ENCODE data around the gene ORC3. TPM values are rescaled to one million over a fixed set of nuclear protein-coding genes. Genes with fewer than 3 reads are reported as not detected.

ORC3 gene
- total RNA-seq, 1 donor from 2014 or later, result 16.7 TPM

DNA sequence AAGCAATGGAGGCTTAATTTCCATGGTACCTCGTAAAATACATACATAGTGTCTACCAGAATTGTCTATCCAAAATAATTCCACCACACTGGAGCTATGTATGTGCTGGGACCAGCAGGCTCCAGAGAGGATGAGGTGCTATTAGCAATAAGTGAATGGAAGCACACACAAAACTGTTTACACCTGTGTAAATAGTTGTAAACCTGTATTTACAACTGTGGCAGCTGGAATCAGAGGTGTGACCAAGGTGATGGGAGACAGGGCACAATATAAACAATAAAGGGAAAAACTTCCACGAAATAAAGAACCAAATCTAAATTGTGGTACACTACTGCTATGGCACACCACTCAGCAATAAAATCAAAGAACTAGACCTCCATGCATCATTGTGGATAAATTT is 14.5 kb upstream of the ORC3 start:
- peaks cover 75% of the 10 kb centered on the region for H3K4me1 Mint-ChIP-seq (ENCODE audit: low read depth)
- no peak overlapping the region for H3K27ac Mint-ChIP-seq (ENCODE audit: unreplicated experiment)
- DNase-seq (ENCODE audit: low spot score), result no peak
- TF ChIP-seq, protein P1, sequence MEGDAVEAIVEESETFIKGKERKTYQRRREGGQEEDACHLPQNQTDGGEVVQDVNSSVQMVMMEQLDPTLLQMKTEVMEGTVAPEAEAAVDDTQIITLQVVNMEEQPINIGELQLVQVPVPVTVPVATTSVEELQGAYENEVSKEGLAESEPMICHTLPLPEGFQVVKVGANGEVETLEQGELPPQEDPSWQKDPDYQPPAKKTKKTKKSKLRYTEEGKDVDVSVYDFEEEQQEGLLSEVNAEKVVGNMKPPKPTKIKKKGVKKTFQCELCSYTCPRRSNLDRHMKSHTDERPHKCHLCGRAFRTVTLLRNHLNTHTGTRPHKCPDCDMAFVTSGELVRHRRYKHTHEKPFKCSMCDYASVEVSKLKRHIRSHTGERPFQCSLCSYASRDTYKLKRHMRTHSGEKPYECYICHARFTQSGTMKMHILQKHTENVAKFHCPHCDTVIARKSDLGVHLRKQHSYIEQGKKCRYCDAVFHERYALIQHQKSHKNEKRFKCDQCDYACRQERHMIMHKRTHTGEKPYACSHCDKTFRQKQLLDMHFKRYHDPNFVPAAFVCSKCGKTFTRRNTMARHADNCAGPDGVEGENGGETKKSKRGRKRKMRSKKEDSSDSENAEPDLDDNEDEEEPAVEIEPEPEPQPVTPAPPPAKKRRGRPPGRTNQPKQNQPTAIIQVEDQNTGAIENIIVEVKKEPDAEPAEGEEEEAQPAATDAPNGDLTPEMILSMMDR (IDR thresholded peaks at IDR 0.05), result no peak
- H3K27me3 Mint-ChIP-seq (ENCODE audit: low read depth), result no peaks in the 10 kb centered on the region
- H3K9me3 Mint-ChIP-seq (ENCODE audit: low read depth), result no peaks in the 10 kb centered on the region
- no peak overlapping the region for H3K4me3 Mint-ChIP-seq (ENCODE audit: unreplicated experiment)
- peaks cover 2% of the 10 kb centered on the region for H3K36me3 Mint-ChIP-seq (ENCODE audit: low read depth)

DNA sequence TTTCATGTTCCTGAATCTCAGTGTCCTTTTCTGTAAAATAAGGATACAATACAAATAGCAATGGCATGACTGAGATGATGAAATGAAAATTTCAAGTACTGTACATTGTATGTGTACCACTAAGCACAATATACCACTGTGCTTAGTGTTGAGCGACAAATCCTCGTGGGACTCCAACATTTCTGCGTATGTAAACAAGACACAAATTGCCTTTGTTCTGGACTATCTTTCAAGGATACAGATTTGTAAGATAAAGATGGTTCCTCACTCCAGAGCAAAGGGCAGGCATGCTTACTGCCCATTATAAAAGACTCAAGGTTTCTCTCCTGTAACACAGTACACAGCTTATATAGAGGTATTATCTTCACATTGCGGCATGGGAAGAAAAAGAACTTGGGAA is 6.1 kb upstream of the ORC3 start:
- H3K36me3 Mint-ChIP-seq (ENCODE audit: low read depth), result peaks cover 8% of the 10 kb centered on the region
- no peak overlapping the region for H3K4me3 Mint-ChIP-seq (ENCODE audit: unreplicated experiment)
- no peak overlapping the region for H3K27ac Mint-ChIP-seq (ENCODE audit: unreplicated experiment)
- H3K9me3 Mint-ChIP-seq (ENCODE audit: low read depth), result no peaks in the 10 kb centered on the region
- TF ChIP-seq, protein P1 (IDR thresholded peaks at IDR 0.05), result no peak
- DNase-seq (ENCODE audit: low spot score), result no peak
- peaks cover 53% of the 10 kb centered on the region for H3K4me1 Mint-ChIP-seq (ENCODE audit: low read depth)
- H3K27me3 Mint-ChIP-seq (ENCODE audit: low read depth), result no peaks in the 10 kb centered on the region

DNA sequence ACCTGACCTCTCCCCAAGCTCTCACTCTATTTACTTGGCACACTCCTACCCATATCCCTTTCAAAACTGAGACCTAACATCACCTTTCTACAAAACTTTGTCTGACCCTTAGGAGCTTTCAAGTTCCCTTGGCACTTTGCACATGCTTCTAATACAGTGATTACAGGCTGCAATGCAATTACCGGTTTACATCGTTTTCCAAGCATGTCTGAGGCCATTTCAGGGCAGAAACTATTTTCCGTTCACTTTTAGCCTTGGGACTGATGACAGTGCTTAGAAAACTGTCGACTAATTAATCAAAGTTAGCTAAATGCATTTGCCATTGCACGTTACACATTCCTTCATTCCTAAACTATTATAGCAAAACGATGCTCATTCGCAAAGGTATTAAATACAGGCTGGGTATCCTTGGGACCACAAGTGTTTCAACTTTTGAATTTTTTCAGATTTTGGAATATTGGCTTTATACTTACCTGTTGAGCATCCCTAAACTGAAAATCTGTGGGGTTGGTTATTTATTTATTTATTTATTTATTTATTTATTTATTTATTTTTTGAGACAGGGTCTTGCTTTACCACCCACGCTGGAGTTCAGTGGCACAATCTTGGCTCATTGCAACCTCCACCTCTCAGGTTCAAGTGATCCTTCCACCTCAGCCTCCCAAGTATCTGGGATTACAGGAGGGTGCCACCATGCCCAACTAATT is 3.4 kb upstream of the ORC3 start:
- H3K27ac Mint-ChIP-seq (ENCODE audit: unreplicated experiment), result no peak overlapping the region
- H3K4me3 Mint-ChIP-seq (ENCODE audit: unreplicated experiment), result no peak overlapping the region
- peaks cover 56% of the 10 kb centered on the region for H3K4me1 Mint-ChIP-seq (ENCODE audit: low read depth)
- H3K36me3 Mint-ChIP-seq (ENCODE audit: low read depth), result peaks cover 8% of the 10 kb centered on the region
- no peaks in the 10 kb centered on the region for H3K27me3 Mint-ChIP-seq (ENCODE audit: low read depth)
- H3K9me3 Mint-ChIP-seq (ENCODE audit: low read depth), result no peaks in the 10 kb centered on the region
- no peak for DNase-seq (ENCODE audit: low spot score)
- TF ChIP-seq, protein P1 (IDR thresholded peaks at IDR 0.05), result no peak

DNA sequence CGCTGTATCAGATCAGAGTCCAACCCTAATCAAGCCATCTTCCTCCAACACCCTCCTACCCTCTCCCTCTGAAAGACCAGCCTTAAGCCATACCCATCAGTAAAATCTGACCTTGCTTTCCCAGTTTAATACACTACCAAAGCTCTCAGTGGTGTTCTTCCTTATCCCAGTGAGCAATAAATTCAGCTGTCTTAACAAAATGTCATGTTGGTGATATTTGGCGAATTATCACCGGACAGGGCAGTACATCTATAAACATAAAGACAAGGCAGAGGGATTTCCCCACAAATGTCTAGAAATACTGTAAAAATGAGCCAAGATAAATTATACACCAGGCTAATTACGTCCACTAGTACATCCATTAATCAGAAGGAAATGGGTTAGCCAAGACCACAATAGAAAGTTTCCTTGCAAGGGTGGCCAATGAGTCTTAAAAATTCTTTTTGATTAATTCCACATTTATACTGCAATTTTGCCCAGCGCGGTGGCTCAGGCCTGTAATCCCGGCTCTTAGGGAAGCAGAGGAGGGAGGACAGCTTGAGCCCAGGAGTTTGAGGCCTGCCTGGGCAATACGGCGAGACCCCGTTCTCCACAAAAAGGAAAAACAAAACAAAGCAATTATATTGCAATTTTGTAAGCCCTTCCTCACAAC is 1.1 kb upstream of the ORC3 start:
- DNase-seq (ENCODE audit: low spot score), result no peak
- H3K4me1 Mint-ChIP-seq (ENCODE audit: low read depth), result peaks cover 62% of the 10 kb centered on the region

DNA sequence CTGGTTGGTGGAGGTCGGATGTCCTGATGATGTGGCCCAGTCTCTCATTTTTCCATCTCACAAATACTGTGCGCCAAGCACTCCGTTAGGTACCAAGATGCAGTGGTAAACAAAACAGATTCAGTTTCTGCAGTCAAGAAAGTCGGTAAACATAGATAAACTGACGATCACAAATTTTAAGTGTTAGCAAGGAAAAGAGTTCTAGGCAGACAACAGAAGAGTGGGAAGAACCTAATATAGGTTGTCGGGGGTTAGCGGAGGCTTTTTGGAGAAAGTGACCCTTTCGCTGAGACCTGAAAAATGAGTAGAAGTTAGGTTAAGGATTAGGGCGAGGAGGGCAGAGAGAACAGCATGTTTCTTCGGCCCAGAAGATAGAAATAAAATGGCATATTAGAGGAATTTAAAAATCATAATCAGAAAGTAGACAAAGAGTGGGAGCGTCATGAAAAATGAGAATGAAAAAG is 514 bp downstream of the ORC3 start:
- Mint-ChIP-seq H3K4me3 (ENCODE audit: unreplicated experiment) (peak overlapping the region; percentile 89), H3K9me3 (ENCODE audit: low read depth) (no peaks in the 10 kb centered on the region), H3K27ac (ENCODE audit: unreplicated experiment) (peak overlapping the region; percentile 97), H3K36me3 (ENCODE audit: low read depth) (peaks cover 1% of the 10 kb centered on the region), H3K4me1 (ENCODE audit: low read depth) (peaks cover 49% of the 10 kb centered on the region), H3K27me3 (ENCODE audit: low read depth) (no peaks in the 10 kb centered on the region)
- DNase-seq (ENCODE audit: low spot score), result no peak
- TF ChIP-seq, protein P1 (IDR thresholded peaks at IDR 0.05), result no peak

More for the DNA sequence above, 1.1 kb upstream of the ORC3 start:
- Mint-ChIP-seq H3K36me3 (ENCODE audit: low read depth) (peaks cover 1% of the 10 kb centered on the region), H3K4me3 (ENCODE audit: unreplicated experiment) (peak overlapping the region; percentile 89), H3K9me3 (ENCODE audit: low read depth) (no peaks in the 10 kb centered on the region), H3K27ac (ENCODE audit: unreplicated experiment) (peak overlapping the region; percentile 97), H3K27me3 (ENCODE audit: low read depth) (no peaks in the 10 kb centered on the region)
- TF ChIP-seq, protein P1 (IDR thresholded peaks at IDR 0.05), result no peak

All from chondrocyte (in vitro differentiated cells).